CD14-positive monocyte (primary cell): ENCODE results near the gene CCNY. TPM values are rescaled to one million over a fixed set of nuclear protein-coding genes. Genes with fewer than 3 reads are reported as not detected.

Source experiments
- DNase-seq, 3 donors: peaks; one replicate each; pipeline ENCODE4 v3.0.0-alpha.2; 2011 to 2022
- H2AFZ ChIP-seq: 2 replicates; pipeline ENCODE4 v1.6.0; 2012; ENCODE audit warnings: mild to moderate bottlenecking, low read depth, low read length, inconsistent platforms; ENCODE audit not compliant: insufficient read depth, poor library complexity, severe bottlenecking
- H3K27ac ChIP-seq, 2 donors: 1 replicate in 1 of 2; 2 replicates in 1 of 2; pipeline ENCODE4 v1.5.1; 2012 to 2013; ENCODE audit warnings: low read length in 2 of 2, control low read depth in 1 of 2, inconsistent platforms in 1 of 2, low read depth in 1 of 2, mild to moderate bottlenecking in 1 of 2
- H3K27me3 ChIP-seq, 2 donors: one replicate each; pipeline versions ENCODE4 v1.6.0 to v1.6.1; 2011 to 2013; ENCODE audit warnings: low read length in 2 of 2; ENCODE audit not compliant: control insufficient read depth in 2 of 2, insufficient read depth in 2 of 2
- H3K36me3 ChIP-seq, 2 donors: replicated peaks in 1 of 2; 1 replicate in 1 of 2; 2 replicates in 1 of 2; pipeline versions ENCODE4 v1.5.1 to v1.6.1; 2012 to 2013; ENCODE audit warnings: low read length in 2 of 2, control low read depth in 1 of 2, inconsistent platforms in 1 of 2, mild to moderate bottlenecking in 1 of 2; ENCODE audit not compliant: insufficient read depth in 2 of 2, control insufficient read depth in 1 of 2
- H3K4me1 ChIP-seq, 2 donors: 1 replicate in 1 of 2; 2 replicates in 1 of 2; pipeline versions ENCODE4 v1.5.1 to v1.6.1; 2012 to 2013; ENCODE audit warnings: low read length in 2 of 2, control low read depth in 1 of 2, inconsistent platforms in 1 of 2, mild to moderate bottlenecking in 1 of 2, moderate library complexity in 1 of 2; ENCODE audit not compliant: insufficient read depth in 2 of 2, control insufficient read depth in 1 of 2
- H3K4me2 ChIP-seq: replicated peaks from 2 replicates; pipeline ENCODE3; 2012; ENCODE audit warnings: low read length, moderate library complexity, mild to moderate bottlenecking; ENCODE audit not compliant: poor library complexity, severe bottlenecking; ENCODE audit errors: extremely low read depth
- H3K4me3 ChIP-seq, 3 experiments: fragments of 200-600 bp in 1 of 3; sonication (generic) in 1 of 3; replicated peaks in 1 of 3; 1 replicate in 2 of 3; 2 replicates in 1 of 3; pipeline ENCODE4 v1.5.1; 2011 to 2013; ENCODE audit warnings: low read length in 3 of 3, mild to moderate bottlenecking in 3 of 3, control low read depth in 2 of 3, low read depth in 2 of 3, inconsistent platforms in 1 of 3, moderate library complexity in 1 of 3
- H3K79me2 ChIP-seq: 2 replicates; pipeline ENCODE4 v1.6.0; 2012; ENCODE audit warnings: mild to moderate bottlenecking, control low read depth, inconsistent platforms, low read length, moderate library complexity; ENCODE audit not compliant: insufficient read depth
- H3K9ac ChIP-seq: 2 replicates; pipeline ENCODE4 v1.6.0; 2017; ENCODE audit warnings: low read length, mild to moderate bottlenecking; ENCODE audit not compliant: insufficient read depth, poor library complexity, severe bottlenecking
- H3K9me3 ChIP-seq, 2 donors: replicated peaks in 1 of 2; 1 replicate in 1 of 2; 2 replicates in 1 of 2; pipeline versions ENCODE4 v1.5.1 to v1.6.1; 2012 to 2013; ENCODE audit warnings: low read length in 2 of 2, control low read depth in 1 of 2; ENCODE audit not compliant: control insufficient read depth in 1 of 2, insufficient read depth in 1 of 2
- H4K20me1 ChIP-seq: 2 replicates; pipeline ENCODE4 v1.6.0; 2012; ENCODE audit warnings: mild to moderate bottlenecking, low read length, control low read depth, moderate library complexity; ENCODE audit not compliant: insufficient read depth
- H3K27ac Mint-ChIP-seq, 7 donors: one replicate each; pipeline ENCODE4 v1.8.0; 2020; ENCODE audit warnings: mild to moderate bottlenecking in 7 of 7, mixed read lengths in 7 of 7, moderate library complexity in 6 of 7, inconsistent platforms in 2 of 7
- H3K27me3 Mint-ChIP-seq, 3 donors: one replicate each; pipeline ENCODE4 v1.8.0; 2021 to 2022; ENCODE audit warnings: low read depth in 3 of 3, mild to moderate bottlenecking in 3 of 3, mixed read lengths in 3 of 3, moderate library complexity in 3 of 3, inconsistent platforms in 1 of 3
- H3K36me3 Mint-ChIP-seq, 2 donors: one replicate each; pipeline ENCODE4 v1.8.0; 2020; ENCODE audit warnings: mixed read lengths in 2 of 2, inconsistent platforms in 1 of 2, mild to moderate bottlenecking in 1 of 2
- H3K4me1 Mint-ChIP-seq: one replicate; pipeline ENCODE4 v1.8.0; 2020; ENCODE audit warnings: mild to moderate bottlenecking, mixed read lengths
- H3K4me3 Mint-ChIP-seq, 2 donors: one replicate each; pipeline ENCODE4 v1.8.0; 2020; ENCODE audit warnings: mild to moderate bottlenecking in 2 of 2, mixed read lengths in 2 of 2, moderate library complexity in 1 of 2
- H3K9me3 Mint-ChIP-seq, 7 donors: one replicate each; pipeline ENCODE4 v1.8.0; 2020 to 2022; ENCODE audit warnings: mixed read lengths in 7 of 7, mild to moderate bottlenecking in 6 of 7, moderate library complexity in 6 of 7, inconsistent platforms in 2 of 7
- CTCF ChIP-seq: fragments of 200-600 bp; IDR thresholded peaks from one replicate; pipeline ENCODE4 v1.8.0; 2022; ENCODE audit warnings: antibody characterized with exemption, mild to moderate bottlenecking
- WGBS: methylation state at CpG from one replicate; pipeline ENCODE4 v1.1.5; 2013; ENCODE audit warnings: missing lambda C conversion rate; ENCODE audit not compliant: insufficient coverage; 5-methylcytosine and 5-hydroxymethylcytosine counted together
- intact Hi-C, 2 donors: fragments of 100-400 bp; cut with micrococcal nuclease; formaldehyde crosslinking; loops; one replicate each; pipeline versions ENCODE4 v1.15.0 to v1.15.1; 2023
- polyA plus RNA-seq, 3 donors: library from polyadenylated mRNA; depleted of rRNA in 1 of 3; unstranded in 2 of 3; stranded (reverse) in 1 of 3; fragments of 300-500 nt in 2 of 3; fragments of >200 nt in 1 of 3; fragmentation: Illumina TruSeq in 2 of 3; gene quantifications; 1 replicate in 2 of 3; 2 replicates in 1 of 3; pipeline ENCODE4 v1.2.3, GENCODE V29; 2012 to 2021

CCNY gene
- polyA plus RNA-seq, 3 donors, result 39.9 to 116 (median 64.8) TPM

- H4K20me1 ChIP-seq, result no peaks in the 10 kb centered on the region
- H3K4me3 ChIP-seq, result no peak overlapping the region
- H3K27ac Mint-ChIP-seq, result no peak overlapping the region
- TF ChIP-seq CTCF, result no peak
- intact Hi-C loops, result no loop called here
- H3K36me3 Mint-ChIP-seq, result no peaks in the 10 kb centered on the region
- H3K9ac ChIP-seq, result no peak overlapping the region
- no peak overlapping the region for H3K27ac ChIP-seq
- H3K9me3 Mint-ChIP-seq, result peaks cover 3 to 25% (median 14%) of the 10 kb centered on the region in 7 donors
- H3K4me2 ChIP-seq, result no peak overlapping the region
- peaks cover 3 to 12% of the 10 kb centered on the region in 2 donors for H3K9me3 ChIP-seq
- peaks cover 6% of the 10 kb centered on the region for H3K4me1 Mint-ChIP-seq
- 97% methylated on average over 6 of the region's 6 CpGs for WGBS
- H3K27me3 ChIP-seq, result peaks cover 12 to 23% of the 10 kb centered on the region in 2 donors
- H3K36me3 ChIP-seq, result no peaks in the 10 kb centered on the region
- H3K4me1 ChIP-seq, result peaks cover 5 to 10% of the 10 kb centered on the region in 2 donors
- DNase-seq, result no peak
- H3K79me2 ChIP-seq, result no peaks in the 10 kb centered on the region
- H3K4me3 Mint-ChIP-seq, result no peak overlapping the region
- H2AFZ ChIP-seq, result no peak overlapping the region
- H3K27me3 Mint-ChIP-seq, result peaks cover 43 to 45% (median 45%) of the 10 kb centered on the region in 3 donors
Measured at GRCh38 chr10:35611750-35612149, 275.4 kb downstream of the CCNY start.

- peak overlapping the region in 1 of 2 donors; percentile 19 for H3K4me3 Mint-ChIP-seq
- Histone ChIP-seq H3K36me3 (no peaks in the 10 kb centered on the region), H3K4me1 (peaks cover 5 to 7% of the 10 kb centered on the region in 2 donors), H3K27ac (no peak overlapping the region), H3K4me2 (no peak overlapping the region), H3K79me2 (no peaks in the 10 kb centered on the region), H4K20me1 (no peaks in the 10 kb centered on the region), H3K4me3 (no peak overlapping the region), H3K27me3 (peaks cover 4 to 15% of the 10 kb centered on the region in 2 donors), H2AFZ (no peak overlapping the region), H3K9me3 (peaks cover 3 to 12% of the 10 kb centered on the region in 2 donors), H3K9ac (no peak overlapping the region)
- no peaks in the 10 kb centered on the region for H3K36me3 Mint-ChIP-seq
- intact Hi-C loops, result no loop called here
- no peak for DNase-seq
- H3K4me1 Mint-ChIP-seq, result peaks cover 3% of the 10 kb centered on the region
- H3K27me3 Mint-ChIP-seq, result peaks cover 35 to 37% (median 37%) of the 10 kb centered on the region in 3 donors
- no peak overlapping the region for H3K27ac Mint-ChIP-seq
- TF ChIP-seq CTCF, result no peak
- 84% methylated on average over 5 of the region's 6 CpGs for WGBS
- H3K9me3 Mint-ChIP-seq, result peaks cover 3 to 22% (median 14%) of the 10 kb centered on the region in 7 donors
Measured at GRCh38 chr10:35612385-35613106, 276.2 kb downstream of the CCNY start.
